ENCODE results near the gene ASCC3.

DNA sequence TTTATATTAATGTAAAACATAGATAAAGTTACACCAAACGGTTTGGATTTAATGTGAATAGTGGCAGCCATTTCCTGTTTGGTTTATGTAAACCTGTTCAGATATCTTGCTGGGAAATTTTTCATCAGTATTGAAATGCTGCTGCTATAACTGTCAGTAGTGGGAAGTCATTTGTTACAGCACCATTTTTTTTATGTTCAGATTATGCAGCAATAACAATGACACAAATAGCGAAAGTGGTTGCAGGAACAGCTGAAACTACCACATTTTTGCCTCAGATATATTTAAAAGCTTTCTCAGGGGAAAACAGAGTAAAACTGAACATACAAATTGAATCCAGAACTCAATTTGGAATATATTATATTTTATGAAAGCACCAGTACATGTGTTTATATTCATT, 287.6 kb downstream of the ASCC3 start:
- TF ChIP-seq, protein P1, sequence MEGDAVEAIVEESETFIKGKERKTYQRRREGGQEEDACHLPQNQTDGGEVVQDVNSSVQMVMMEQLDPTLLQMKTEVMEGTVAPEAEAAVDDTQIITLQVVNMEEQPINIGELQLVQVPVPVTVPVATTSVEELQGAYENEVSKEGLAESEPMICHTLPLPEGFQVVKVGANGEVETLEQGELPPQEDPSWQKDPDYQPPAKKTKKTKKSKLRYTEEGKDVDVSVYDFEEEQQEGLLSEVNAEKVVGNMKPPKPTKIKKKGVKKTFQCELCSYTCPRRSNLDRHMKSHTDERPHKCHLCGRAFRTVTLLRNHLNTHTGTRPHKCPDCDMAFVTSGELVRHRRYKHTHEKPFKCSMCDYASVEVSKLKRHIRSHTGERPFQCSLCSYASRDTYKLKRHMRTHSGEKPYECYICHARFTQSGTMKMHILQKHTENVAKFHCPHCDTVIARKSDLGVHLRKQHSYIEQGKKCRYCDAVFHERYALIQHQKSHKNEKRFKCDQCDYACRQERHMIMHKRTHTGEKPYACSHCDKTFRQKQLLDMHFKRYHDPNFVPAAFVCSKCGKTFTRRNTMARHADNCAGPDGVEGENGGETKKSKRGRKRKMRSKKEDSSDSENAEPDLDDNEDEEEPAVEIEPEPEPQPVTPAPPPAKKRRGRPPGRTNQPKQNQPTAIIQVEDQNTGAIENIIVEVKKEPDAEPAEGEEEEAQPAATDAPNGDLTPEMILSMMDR (IDR thresholded peaks at IDR 0.05), result no peak
- TF ChIP-seq ZFX (IDR thresholded peaks at IDR 0.05; ENCODE audit: borderline replicate concordance), result no peak

All from 22Rv1 (cell line).